Spleen (tissue), 11 donors: ENCODE results near the gene PROSER3. TPM values are rescaled to one million over a fixed set of nuclear protein-coding genes. Genes with fewer than 3 reads are reported as not detected.

ENCODE experiments used
- DNase-seq: peaks from one replicate; pipeline ENCODE4 v3.0.0-alpha.2; 2020
- H3K27ac ChIP-seq, 8 donors: fragments of 200-600 bp; sonication (generic) in 7 of 8; 1 replicate in 4 of 8; 2 replicates in 4 of 8; pipeline versions ENCODE4 v1.5.0 to v1.8.0; 2016 to 2021; ENCODE audit warnings: inconsistent platforms in 4 of 8, mild to moderate bottlenecking in 4 of 8, moderate library complexity in 1 of 8
- H3K27me3 ChIP-seq, 7 donors: fragments of 200-600 bp; sonication (generic) in 6 of 7; replicated peaks in 1 of 7; 1 replicate in 4 of 7; 2 replicates in 3 of 7; pipeline versions ENCODE4 v1.5.0 to v1.8.0; 2016 to 2021; ENCODE audit warnings: inconsistent platforms in 3 of 7, mild to moderate bottlenecking in 1 of 7
- H3K36me3 ChIP-seq, 6 donors: fragments of 200-600 bp; sonication (generic) in 5 of 6; 1 replicate in 4 of 6; 2 replicates in 2 of 6; pipeline versions ENCODE4 v1.5.0 to v1.8.0; 2016 to 2021; ENCODE audit warnings: inconsistent platforms in 2 of 6
- H3K4me1 ChIP-seq, 6 donors: fragments of 200-600 bp; sonication (generic) in 5 of 6; 1 replicate in 3 of 6; 2 replicates in 3 of 6; pipeline versions ENCODE4 v1.5.0 to v1.8.0; 2016 to 2021; ENCODE audit warnings: inconsistent platforms in 3 of 6
- H3K4me3 ChIP-seq, 8 donors: fragments of 200-600 bp; sonication (generic) in 7 of 8; 1 replicate in 4 of 8; 2 replicates in 4 of 8; pipeline versions ENCODE4 v1.5.0 to v1.8.0; 2016 to 2021; ENCODE audit warnings: inconsistent platforms in 4 of 8, mild to moderate bottlenecking in 4 of 8, moderate library complexity in 2 of 8
- H3K9me3 ChIP-seq, 8 donors: fragments of 200-600 bp; sonication (generic) in 7 of 8; 1 replicate in 4 of 8; 2 replicates in 4 of 8; pipeline versions ENCODE4 v1.5.0 to v1.8.0; 2016 to 2021; ENCODE audit warnings: inconsistent platforms in 4 of 8
- POLR2A ChIP-seq, 3 donors: fragments of 450-650 bp; IDR thresholded peaks; one replicate each; pipeline ENCODE4 v1.5.1; 2017; ENCODE audit warnings: antibody characterized with exemption in 3 of 3, mild to moderate bottlenecking in 1 of 3
- POLR2AphosphoS5 ChIP-seq, 3 donors: sonication (generic); formaldehyde crosslinking; IDR thresholded peaks; one replicate each; pipeline ENCODE4 v1.5.1; 2017; ENCODE audit warnings: antibody characterized with exemption in 3 of 3
- WGBS, 5 donors: extraction: QIAGEN DNeasy Blood & Tissue Kit in 3 of 5; methylation state at CpG; one replicate each; pipeline versions ENCODE4 v1.1.5 to v1.1.7; 2013 to 2018; 5-methylcytosine and 5-hydroxymethylcytosine counted together
- intact Hi-C: fragments of 100-400 bp; cut with DNase I; formaldehyde crosslinking; loops from one replicate; pipeline ENCODE4 v1.15.0; 2023; ENCODE audit warnings: low total_unique reads
- polyA plus RNA-seq, 3 donors: library from polyadenylated mRNA; stranded (reverse); fragments of 200-250 nt; gene quantifications; one replicate each; pipeline ENCODE4 v1.2.1, GENCODE V29; 2013
- total RNA-seq, 7 donors: library from RNA; depleted of rRNA in 3 of 7; stranded (reverse); fragments of >200 nt in 3 of 7; fragmentation: NEBNext Ultra II Directional in 4 of 7; extraction: Animal tissue kit (Norgen Biotek cat#: 25700) in 4 of 7; gene quantifications; one replicate each; pipeline versions ENCODE4 v1.1.0 to v1.2.1, GENCODE V29; 2016 to 2021
- TF ChIP-seq, protein P1 (sequence below), 11 experiments: fragments of 200-600 bp in 7 of 11; fragments of 450-650 bp in 4 of 11; sonication (generic) in 4 of 11; IDR thresholded peaks in 8 of 11; conservative IDR thresholded peaks in 3 of 11; 1 replicate in 7 of 11; 2 replicates in 4 of 11; pipeline versions ENCODE4 v1.4.0 to v1.8.0; 2016 to 2021; ENCODE audit warnings: antibody characterized with exemption in 11 of 11, inconsistent platforms in 4 of 11, mild to moderate bottlenecking in 1 of 11
- donor health status: healthy with polysubstance abuse.
- donor health status: DM: no; HTN: no; CAD: no; lungs with moderate emphysema.
- donor health status: DM: no; HTN: no; CAD: no.
- donor health status: Bipolar disorder and iron deficiency.
- donor health status: healthy.
- donor health status: DM: no; HTN: no; CAD: no.
- donor health status: DM: yes; HTN: yes; CAD: no.

Gene PROSER3
- total and polyA plus RNA-seq, 10 donors = 2.0 to 25.2 (median 14.8) TPM

GRCh38 chr19:35784503-35785338, 26.7 kb downstream of the PROSER3 start:
- intact Hi-C loops = no loop called here
- peaks cover 0 to 80% (median 28%) of the 10 kb centered on the region in 6 donors for H3K36me3 ChIP-seq
- no peaks in the 10 kb centered on the region for H3K9me3 ChIP-seq
- no peaks in the 10 kb centered on the region for H3K4me1 ChIP-seq
- 80 to 93% (median 93%) methylated on average over 30 to 45 of the region's 45 CpGs for WGBS, 5 donors
- DNase-seq = no peak
- TF ChIP-seq POLR2A (IDR thresholded peaks at IDR 0.05) (no peak), POLR2AphosphoS5 (IDR thresholded peaks at IDR 0.05) (no peak)
- TF ChIP-seq, protein P1, sequence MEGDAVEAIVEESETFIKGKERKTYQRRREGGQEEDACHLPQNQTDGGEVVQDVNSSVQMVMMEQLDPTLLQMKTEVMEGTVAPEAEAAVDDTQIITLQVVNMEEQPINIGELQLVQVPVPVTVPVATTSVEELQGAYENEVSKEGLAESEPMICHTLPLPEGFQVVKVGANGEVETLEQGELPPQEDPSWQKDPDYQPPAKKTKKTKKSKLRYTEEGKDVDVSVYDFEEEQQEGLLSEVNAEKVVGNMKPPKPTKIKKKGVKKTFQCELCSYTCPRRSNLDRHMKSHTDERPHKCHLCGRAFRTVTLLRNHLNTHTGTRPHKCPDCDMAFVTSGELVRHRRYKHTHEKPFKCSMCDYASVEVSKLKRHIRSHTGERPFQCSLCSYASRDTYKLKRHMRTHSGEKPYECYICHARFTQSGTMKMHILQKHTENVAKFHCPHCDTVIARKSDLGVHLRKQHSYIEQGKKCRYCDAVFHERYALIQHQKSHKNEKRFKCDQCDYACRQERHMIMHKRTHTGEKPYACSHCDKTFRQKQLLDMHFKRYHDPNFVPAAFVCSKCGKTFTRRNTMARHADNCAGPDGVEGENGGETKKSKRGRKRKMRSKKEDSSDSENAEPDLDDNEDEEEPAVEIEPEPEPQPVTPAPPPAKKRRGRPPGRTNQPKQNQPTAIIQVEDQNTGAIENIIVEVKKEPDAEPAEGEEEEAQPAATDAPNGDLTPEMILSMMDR (IDR thresholded peaks at IDR 0.05 in 8 of 11, conservative IDR thresholded peaks at IDR 0.05 in 3 of 11) = no peak
- no peak overlapping the region for H3K4me3 ChIP-seq
- H3K27me3 ChIP-seq = no peaks in the 10 kb centered on the region
- no peak overlapping the region for H3K27ac ChIP-seq

- H3K9me3 ChIP-seq = no peaks in the 10 kb centered on the region
- H3K27ac ChIP-seq = no peak overlapping the region
- no peaks in the 10 kb centered on the region for H3K4me1 ChIP-seq
- intact Hi-C loops = no loop called here
- no peak for DNase-seq
- TF ChIP-seq, protein P1 (IDR thresholded peaks at IDR 0.05 in 8 of 11, conservative IDR thresholded peaks at IDR 0.05 in 3 of 11) = no peak
- H3K4me3 ChIP-seq = no peak overlapping the region
- H3K36me3 ChIP-seq = peaks cover 0 to 74% (median 25%) of the 10 kb centered on the region in 6 donors
- 93 to 95% (median 94%) methylated on average over 4 to 10 of the region's 10 CpGs for WGBS, 5 donors
- H3K27me3 ChIP-seq = peaks cover 0 to 3% (median 0%) of the 10 kb centered on the region in 7 donors
Observed at GRCh38 chr19:35785339-35785627, 27.3 kb downstream of the PROSER3 start.

GRCh38 chr19:35786299-35787160, 28.6 kb downstream of the PROSER3 start:
- Histone ChIP-seq H3K9me3 (no peaks in the 10 kb centered on the region), H3K27ac (no peak overlapping the region), H3K4me3 (no peak overlapping the region), H3K36me3 (peaks cover 0 to 62% (median 14%) of the 10 kb centered on the region in 6 donors), H3K27me3 (peaks cover 0 to 15% (median 0%) of the 10 kb centered on the region in 7 donors), H3K4me1 (no peaks in the 10 kb centered on the region)
- intact Hi-C loops = no loop called here
- DNase-seq = no peak
- WGBS, 5 donors = 94 to 97% (median 95%) methylated on average over 26 to 31 of the region's 31 CpGs
- TF ChIP-seq POLR2A (IDR thresholded peaks at IDR 0.05) (no peak), POLR2AphosphoS5 (IDR thresholded peaks at IDR 0.05) (no peak)
- TF ChIP-seq, protein P1 (IDR thresholded peaks at IDR 0.05 in 8 of 11, conservative IDR thresholded peaks at IDR 0.05 in 3 of 11) = no peak
